Activated CD4-positive, alpha-beta T cell treated with anti-CD3 and anti-CD28 coated beads for 36 hours (primary cell): Measurements from ENCODE around the gene PEX16. TPM values are rescaled to one million over a fixed set of nuclear protein-coding genes. Genes with fewer than 3 reads are reported as not detected.
A peak's percentile ranks its signal among the peaks of the same experiment; 100 is the strongest.

ENCODE experiments used
- ATAC-seq: fragments of 200-7000 bp; cut with Tn5 transposase; one replicate; pipeline ENCODE4 v1.10.0; 2021; ENCODE audit warnings: mild to moderate bottlenecking, moderate library complexity
- CTCF ChIA-PET: fragments of 350-600 bp; sonication (Branson Sonifier 250); formaldehyde crosslinking; loops from one replicate; lab custom pipeline; 2021; ENCODE audit warnings: antibody characterized with exemption; lab: Charles Lee
- POLR2A ChIA-PET: fragments of 350-600 bp; sonication (Branson Sonifier 250); formaldehyde crosslinking; loops from one replicate; lab custom pipeline; 2021; ENCODE audit warnings: antibody characterized with exemption, inconsistent platforms; lab: Charles Lee
- DNase-seq: peaks from one replicate; pipeline ENCODE4 v3.0.0-alpha.2; 2020
- H3K27ac Mint-ChIP-seq: one replicate; pipeline ENCODE4 v1.8.0; 2021; ENCODE audit warnings: mixed read lengths
- H3K27me3 Mint-ChIP-seq: one replicate; pipeline ENCODE4 v1.8.0; 2021; ENCODE audit warnings: mixed read lengths
- H3K36me3 Mint-ChIP-seq: one replicate; pipeline ENCODE4 v1.8.0; 2021; ENCODE audit warnings: low read depth, mixed read lengths
- H3K4me1 Mint-ChIP-seq: one replicate; pipeline ENCODE4 v1.8.0; 2021; ENCODE audit warnings: mixed read lengths
- H3K4me3 Mint-ChIP-seq: one replicate; pipeline ENCODE4 v1.8.0; 2021; ENCODE audit warnings: mild to moderate bottlenecking, moderate library complexity, mixed read lengths
- H3K9me3 Mint-ChIP-seq: one replicate; pipeline ENCODE4 v1.8.0; 2021; ENCODE audit warnings: low read depth, mixed read lengths
- intact Hi-C, 2 experiments: fragments of 100-400 bp; cut with DNase I in 1 of 2; cut with micrococcal nuclease in 1 of 2; formaldehyde crosslinking; loops; one replicate each; pipeline versions ENCODE4 v1.14.2 to v1.15.1; 2022 to 2024; cut with DNase I, micrococcal nuclease
- total RNA-seq, 2 experiments: library from RNA; stranded (reverse); gene quantifications; one replicate each; pipeline ENCODE4 v1.2.3, GENCODE V29; 2021

The PEX16 gene
- total RNA-seq, 2 experiments from 2014 or later, result 28.1 to 33.4 TPM

- Mint-ChIP-seq H3K4me1 (peaks cover 2% of the 10 kb centered on the region), H3K27ac (peak overlapping the region; percentile 63), H3K9me3 (no peaks in the 10 kb centered on the region), H3K4me3 (no peak overlapping the region), H3K36me3 (peaks cover 17% of the 10 kb centered on the region), H3K27me3 (no peaks in the 10 kb centered on the region)
- ChIA-PET CTCF (interaction anchor here (0.6 to 2.6 kb wide), 5 partner anchors 11 to 549 kb away, joined by 3 to 14 read pairs (median 4); no protein-coding TSS in a partner anchor), POLR2A (interaction anchor here (0.5 to 0.7 kb wide), 2 partner anchors 18 to 40 kb away, joined by 3 read pairs; no protein-coding TSS in a partner anchor)
- intact Hi-C loops, result no loop called here
- ATAC-seq (peak; percentile 85), DNase-seq (no peak)
Observed at GRCh38 chr11:45941285-45941684, 23.6 kb upstream of the PEX16 start.

DNA sequence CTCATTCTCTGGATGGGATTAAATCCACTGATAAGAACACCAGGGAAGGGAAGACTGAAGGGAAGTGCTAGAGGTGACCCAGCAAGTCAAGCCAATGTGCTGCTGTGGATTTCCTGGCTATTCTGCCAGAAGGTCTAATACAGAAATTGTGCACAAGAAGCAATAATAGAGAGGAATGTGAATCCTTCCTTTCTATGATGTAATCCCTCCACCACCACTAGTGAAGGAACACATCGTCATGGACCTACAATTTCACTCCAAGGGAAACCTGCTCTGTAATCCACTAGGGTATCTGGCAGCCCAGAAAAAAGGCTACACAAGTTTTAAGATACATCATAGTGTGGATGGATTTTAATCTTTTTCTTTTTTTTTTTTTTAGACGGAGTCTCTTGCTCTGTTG, 22.2 kb upstream of the PEX16 start:
- CTCF ChIA-PET, result interaction anchor here (0.6 to 0.7 kb wide), 2 partner anchors 58 to 63 kb away, joined by 3 read pairs; no protein-coding TSS in a partner anchor
- no peak overlapping the region for H3K4me3 Mint-ChIP-seq
- DNase-seq, result no peak
- H3K36me3 Mint-ChIP-seq, result peaks cover 10% of the 10 kb centered on the region
- H3K27ac Mint-ChIP-seq, result no peak overlapping the region
- intact Hi-C loops, result no loop called here
- POLR2A ChIA-PET, result no interaction called here
- no peaks in the 10 kb centered on the region for H3K9me3 Mint-ChIP-seq
- no peak for ATAC-seq
- no peaks in the 10 kb centered on the region for H3K27me3 Mint-ChIP-seq
- peaks cover 2% of the 10 kb centered on the region for H3K4me1 Mint-ChIP-seq

DNA sequence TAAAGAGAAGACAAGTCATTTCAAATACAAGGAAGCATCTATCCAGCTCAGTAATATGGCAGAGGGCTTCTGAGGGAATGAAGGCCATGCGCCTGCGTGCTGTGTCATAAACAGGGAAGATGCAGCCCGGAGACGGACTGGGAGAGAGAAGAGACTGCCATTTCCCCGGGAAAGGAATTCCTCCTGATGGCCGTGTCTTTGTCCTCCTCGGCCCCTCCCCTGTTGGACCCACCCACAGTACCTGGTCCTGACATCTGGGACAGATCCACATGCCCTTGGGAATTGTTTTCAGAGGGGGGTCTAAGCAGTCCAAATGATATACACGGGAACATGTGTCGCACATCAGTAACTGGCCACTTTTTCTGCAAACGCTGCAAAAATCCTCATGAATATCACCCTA, 20.2 kb upstream of the PEX16 start:
- Mint-ChIP-seq H3K27me3 (no peaks in the 10 kb centered on the region), H3K27ac (no peak overlapping the region), H3K36me3 (peaks cover 13% of the 10 kb centered on the region), H3K9me3 (no peaks in the 10 kb centered on the region), H3K4me3 (no peak overlapping the region), H3K4me1 (peaks cover 2% of the 10 kb centered on the region)
- ATAC-seq (no peak), DNase-seq (no peak)
- intact Hi-C loops, result no loop called here
- CTCF ChIA-PET, result no interaction called here
- POLR2A ChIA-PET, result no interaction called here

DNA sequence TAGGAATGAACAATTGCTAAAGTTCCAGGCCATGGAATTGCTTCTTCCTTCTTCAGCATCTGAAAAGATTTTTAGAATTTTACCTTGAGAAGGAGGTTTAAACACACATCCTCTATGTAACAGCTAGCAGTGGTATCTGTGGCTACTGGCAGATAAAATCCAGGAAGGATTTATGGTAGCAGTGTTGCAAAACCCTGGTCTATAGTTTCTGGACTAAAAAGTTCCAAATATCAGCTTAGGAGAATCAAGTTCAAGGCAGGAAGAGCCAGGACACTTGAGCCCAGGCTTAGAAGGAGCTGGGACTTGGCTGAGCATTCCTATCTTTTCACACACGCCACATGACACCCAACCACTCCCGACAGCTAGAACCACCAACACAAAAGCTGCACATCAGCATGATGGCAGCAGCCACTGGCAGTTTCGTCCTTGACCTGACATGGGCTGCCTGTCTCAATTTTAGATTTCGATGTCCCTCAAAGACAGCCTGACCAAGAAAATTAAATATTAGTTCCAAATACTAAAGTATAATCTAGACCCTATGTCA, 18.9 kb upstream of the PEX16 start:
- ChIA-PET CTCF (no interaction called here), POLR2A (no interaction called here)
- peaks cover 3% of the 10 kb centered on the region for H3K4me1 Mint-ChIP-seq
- H3K27me3 Mint-ChIP-seq, result no peaks in the 10 kb centered on the region
- intact Hi-C loops, result no loop called here
- no peak overlapping the region for H3K27ac Mint-ChIP-seq
- no peak for ATAC-seq
- peaks cover 13% of the 10 kb centered on the region for H3K36me3 Mint-ChIP-seq
- no peaks in the 10 kb centered on the region for H3K9me3 Mint-ChIP-seq
- no peak overlapping the region for H3K4me3 Mint-ChIP-seq
- no peak for DNase-seq

GRCh38 chr11:45935349-45936064, 17.8 kb upstream of the PEX16 start:
- H3K36me3 Mint-ChIP-seq, result peaks cover 13% of the 10 kb centered on the region
- ChIA-PET CTCF (interaction anchor here (0.7 kb wide), 1 partner anchor 682 kb away, joined by 6 read pairs; the partner anchor contains the start of gene ATG13), POLR2A (no interaction called here)
- no peaks in the 10 kb centered on the region for H3K9me3 Mint-ChIP-seq
- H3K4me1 Mint-ChIP-seq, result peaks cover 8% of the 10 kb centered on the region
- intact Hi-C loops, result no loop called here
- no peak overlapping the region for H3K4me3 Mint-ChIP-seq
- ATAC-seq (no peak), DNase-seq (no peak)
- H3K27me3 Mint-ChIP-seq, result no peaks in the 10 kb centered on the region
- no peak overlapping the region for H3K27ac Mint-ChIP-seq

DNA sequence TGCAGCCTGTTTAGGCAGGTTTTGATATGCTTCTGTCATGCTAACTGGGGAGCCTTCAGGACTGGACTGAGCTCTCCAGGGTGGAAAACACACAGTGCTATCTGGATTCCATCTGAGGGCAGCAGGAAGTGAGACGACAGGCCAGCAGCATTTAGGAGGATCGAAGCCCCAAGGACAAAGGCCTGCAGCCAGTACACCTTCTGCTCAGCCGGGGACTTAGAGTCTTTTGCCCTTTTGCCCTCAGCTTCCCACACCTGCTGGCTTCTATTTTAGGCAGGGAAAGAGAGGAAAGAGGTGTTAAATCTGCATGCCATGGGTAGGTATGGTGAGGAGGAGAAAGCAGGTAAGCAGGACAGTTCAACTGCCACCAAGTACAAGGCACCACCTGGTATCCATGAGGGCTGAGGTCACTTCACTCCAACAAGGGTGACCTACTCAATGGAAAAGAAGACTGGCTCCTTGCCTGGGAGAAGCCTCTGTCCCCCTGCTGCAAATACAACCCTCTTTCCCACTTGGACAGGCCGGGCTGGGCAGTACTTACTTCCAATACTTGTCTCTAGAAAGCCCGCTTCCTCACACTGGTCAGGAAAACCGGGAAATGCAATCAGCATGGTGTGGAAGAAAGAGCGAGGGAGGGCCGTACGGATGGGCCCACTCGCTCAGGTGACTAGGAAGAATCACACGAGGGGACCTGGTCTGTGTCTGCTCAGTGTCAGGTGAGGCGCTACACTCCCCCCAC, 17.1 kb upstream of the PEX16 start:
- no peak for ATAC-seq
- no peak for DNase-seq
- Mint-ChIP-seq H3K4me3 (no peak overlapping the region), H3K36me3 (peaks cover 13% of the 10 kb centered on the region), H3K27me3 (no peaks in the 10 kb centered on the region), H3K27ac (no peak overlapping the region), H3K9me3 (no peaks in the 10 kb centered on the region), H3K4me1 (peaks cover 16% of the 10 kb centered on the region)
- POLR2A ChIA-PET, result no interaction called here
- intact Hi-C loops, result no loop called here
- CTCF ChIA-PET, result interaction anchor here (0.7 kb wide), 1 partner anchor 683 kb away, joined by 6 read pairs; the partner anchor contains the start of gene ATG13

GRCh38 chr11:45933846-45934579, 16.3 kb upstream of the PEX16 start:
- DNase-seq (no peak), ATAC-seq (no peak)
- Mint-ChIP-seq H3K27me3 (no peaks in the 10 kb centered on the region), H3K4me1 (peaks cover 18% of the 10 kb centered on the region), H3K36me3 (peaks cover 13% of the 10 kb centered on the region), H3K27ac (no peak overlapping the region), H3K9me3 (no peaks in the 10 kb centered on the region), H3K4me3 (no peak overlapping the region)
- intact Hi-C loops, result no loop called here
- ChIA-PET CTCF (no interaction called here), POLR2A (no interaction called here)

DNA sequence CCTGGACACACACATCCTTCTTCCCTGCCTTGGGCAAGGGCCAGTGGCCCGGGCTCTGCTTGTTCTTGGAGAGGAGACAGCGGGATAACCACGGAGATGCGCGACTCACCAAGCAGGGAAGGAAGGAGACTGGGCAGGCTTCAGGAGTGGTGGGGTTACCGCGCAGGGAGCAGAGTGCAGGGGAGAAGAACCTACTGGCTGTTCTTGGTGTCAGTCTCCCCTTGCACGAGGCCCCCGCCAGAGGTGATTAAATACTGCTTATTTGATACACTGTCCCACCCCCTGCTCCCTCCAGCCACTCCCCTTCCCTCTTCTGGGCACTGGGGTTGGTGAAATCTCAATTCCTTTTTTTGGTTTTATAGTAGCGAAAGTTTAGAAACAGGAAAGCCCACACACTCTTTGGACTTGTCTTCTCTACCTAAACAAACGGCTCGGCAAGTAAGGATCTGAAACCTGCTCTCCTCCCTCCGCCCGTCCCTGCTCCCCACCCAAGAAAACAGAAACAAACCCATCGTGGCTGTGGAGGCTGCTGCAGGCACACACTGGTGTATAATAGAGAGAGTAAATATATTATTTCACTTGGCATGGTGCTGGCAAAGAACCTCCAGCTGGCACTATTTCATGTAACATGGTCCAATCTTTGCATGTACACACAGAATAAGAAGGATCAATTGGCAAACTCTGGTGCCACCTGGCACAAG, 15.6 kb upstream of the PEX16 start:
- no peak for ATAC-seq
- peaks cover 18% of the 10 kb centered on the region for H3K4me1 Mint-ChIP-seq
- no peak overlapping the region for H3K4me3 Mint-ChIP-seq
- no peak for DNase-seq
- ChIA-PET CTCF (no interaction called here), POLR2A (no interaction called here)
- H3K27me3 Mint-ChIP-seq, result no peaks in the 10 kb centered on the region
- H3K27ac Mint-ChIP-seq, result no peak overlapping the region
- no peaks in the 10 kb centered on the region for H3K9me3 Mint-ChIP-seq
- intact Hi-C loops, result no loop called here
- peaks cover 13% of the 10 kb centered on the region for H3K36me3 Mint-ChIP-seq

DNA sequence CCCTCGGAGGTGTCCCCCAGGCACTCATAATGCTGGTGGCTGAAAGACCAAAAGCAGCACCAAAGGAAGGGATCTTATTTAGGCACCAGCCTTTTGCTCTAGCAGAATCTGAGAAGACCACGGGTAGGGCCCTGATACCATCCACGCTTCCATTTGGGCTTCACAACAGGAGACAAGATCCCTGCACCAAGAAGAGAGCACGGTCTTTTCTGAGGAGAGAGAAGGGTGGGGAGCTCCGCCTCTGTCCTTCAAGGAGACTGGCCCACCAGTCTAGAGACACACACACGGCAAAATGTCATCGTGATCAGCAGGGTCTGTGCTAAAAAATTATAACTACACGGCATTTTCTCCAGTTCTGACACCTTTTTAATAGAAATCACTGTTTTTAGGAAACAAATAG, 14.5 kb upstream of the PEX16 start:
- Mint-ChIP-seq H3K27me3 (no peaks in the 10 kb centered on the region), H3K4me3 (no peak overlapping the region), H3K36me3 (peaks cover 9% of the 10 kb centered on the region), H3K27ac (no peak overlapping the region), H3K9me3 (no peaks in the 10 kb centered on the region), H3K4me1 (peaks cover 18% of the 10 kb centered on the region)
- ChIA-PET CTCF (interaction anchor here (0.7 kb wide), 1 partner anchor 74 kb away, joined by 3 read pairs; no protein-coding TSS in a partner anchor), POLR2A (no interaction called here)
- ATAC-seq (no peak), DNase-seq (no peak)
- intact Hi-C loops, result no loop called here

DNA sequence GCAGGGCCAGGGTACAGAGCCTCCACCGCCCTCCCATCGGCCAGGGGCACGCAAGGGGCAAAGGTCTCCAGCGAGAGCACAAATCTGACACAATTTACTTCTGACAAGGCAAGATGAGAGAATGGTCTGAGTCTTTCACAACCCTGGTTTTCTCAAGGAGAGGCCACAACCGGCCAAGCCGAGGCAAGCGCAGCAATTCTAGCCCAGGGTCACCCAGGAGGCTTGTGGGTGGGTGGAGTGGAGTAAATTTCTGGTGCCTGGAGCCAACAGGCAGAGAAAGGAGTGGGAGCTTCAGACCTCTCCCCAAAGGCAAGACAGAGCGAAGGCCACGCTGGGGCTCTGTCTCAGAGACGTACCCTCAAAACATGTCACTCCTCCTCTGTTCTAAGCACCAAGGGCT, 14.1 kb upstream of the PEX16 start:
- intact Hi-C loops, result no loop called here
- CTCF ChIA-PET, result interaction anchor here (0.7 kb wide), 1 partner anchor 73 kb away, joined by 3 read pairs; no protein-coding TSS in a partner anchor
- Mint-ChIP-seq H3K36me3 (peaks cover 6% of the 10 kb centered on the region), H3K4me3 (no peak overlapping the region), H3K4me1 (peaks cover 18% of the 10 kb centered on the region), H3K9me3 (no peaks in the 10 kb centered on the region), H3K27me3 (no peaks in the 10 kb centered on the region), H3K27ac (peak overlapping the region; percentile 23)
- ATAC-seq (no peak), DNase-seq (no peak)
- POLR2A ChIA-PET, result no interaction called here
